CD14-positive monocyte (primary cell): ENCODE measurements around the gene CD151. TPM values are rescaled to one million over a fixed set of nuclear protein-coding genes. Genes with fewer than 3 reads are reported as not detected.

Source experiments
- DNase-seq, 3 donors: peaks; one replicate each; pipeline ENCODE4 v3.0.0-alpha.2; 2011 to 2022
- H2AFZ ChIP-seq: 2 replicates; pipeline ENCODE4 v1.6.0; 2012; ENCODE audit warnings: mild to moderate bottlenecking, low read depth, low read length, inconsistent platforms; ENCODE audit not compliant: insufficient read depth, poor library complexity, severe bottlenecking
- H3K27ac ChIP-seq, 2 donors: 1 replicate in 1 of 2; 2 replicates in 1 of 2; pipeline ENCODE4 v1.5.1; 2012 to 2013; ENCODE audit warnings: low read length in 2 of 2, control low read depth in 1 of 2, inconsistent platforms in 1 of 2, low read depth in 1 of 2, mild to moderate bottlenecking in 1 of 2
- H3K27me3 ChIP-seq, 2 donors: one replicate each; pipeline versions ENCODE4 v1.6.0 to v1.6.1; 2011 to 2013; ENCODE audit warnings: low read length in 2 of 2; ENCODE audit not compliant: control insufficient read depth in 2 of 2, insufficient read depth in 2 of 2
- H3K36me3 ChIP-seq, 2 donors: replicated peaks in 1 of 2; 1 replicate in 1 of 2; 2 replicates in 1 of 2; pipeline versions ENCODE4 v1.5.1 to v1.6.1; 2012 to 2013; ENCODE audit warnings: low read length in 2 of 2, control low read depth in 1 of 2, inconsistent platforms in 1 of 2, mild to moderate bottlenecking in 1 of 2; ENCODE audit not compliant: insufficient read depth in 2 of 2, control insufficient read depth in 1 of 2
- H3K4me1 ChIP-seq, 2 donors: 1 replicate in 1 of 2; 2 replicates in 1 of 2; pipeline versions ENCODE4 v1.5.1 to v1.6.1; 2012 to 2013; ENCODE audit warnings: low read length in 2 of 2, control low read depth in 1 of 2, inconsistent platforms in 1 of 2, mild to moderate bottlenecking in 1 of 2, moderate library complexity in 1 of 2; ENCODE audit not compliant: insufficient read depth in 2 of 2, control insufficient read depth in 1 of 2
- H3K4me2 ChIP-seq: replicated peaks from 2 replicates; pipeline ENCODE3; 2012; ENCODE audit warnings: low read length, moderate library complexity, mild to moderate bottlenecking; ENCODE audit not compliant: poor library complexity, severe bottlenecking; ENCODE audit errors: extremely low read depth
- H3K4me3 ChIP-seq, 3 experiments: fragments of 200-600 bp in 1 of 3; sonication (generic) in 1 of 3; replicated peaks in 1 of 3; 1 replicate in 2 of 3; 2 replicates in 1 of 3; pipeline ENCODE4 v1.5.1; 2011 to 2013; ENCODE audit warnings: low read length in 3 of 3, mild to moderate bottlenecking in 3 of 3, control low read depth in 2 of 3, low read depth in 2 of 3, inconsistent platforms in 1 of 3, moderate library complexity in 1 of 3
- H3K79me2 ChIP-seq: 2 replicates; pipeline ENCODE4 v1.6.0; 2012; ENCODE audit warnings: mild to moderate bottlenecking, control low read depth, inconsistent platforms, low read length, moderate library complexity; ENCODE audit not compliant: insufficient read depth
- H3K9ac ChIP-seq: 2 replicates; pipeline ENCODE4 v1.6.0; 2017; ENCODE audit warnings: low read length, mild to moderate bottlenecking; ENCODE audit not compliant: insufficient read depth, poor library complexity, severe bottlenecking
- H3K9me3 ChIP-seq, 2 donors: replicated peaks in 1 of 2; 1 replicate in 1 of 2; 2 replicates in 1 of 2; pipeline versions ENCODE4 v1.5.1 to v1.6.1; 2012 to 2013; ENCODE audit warnings: low read length in 2 of 2, control low read depth in 1 of 2; ENCODE audit not compliant: control insufficient read depth in 1 of 2, insufficient read depth in 1 of 2
- H4K20me1 ChIP-seq: 2 replicates; pipeline ENCODE4 v1.6.0; 2012; ENCODE audit warnings: mild to moderate bottlenecking, low read length, control low read depth, moderate library complexity; ENCODE audit not compliant: insufficient read depth
- H3K27ac Mint-ChIP-seq, 7 donors: one replicate each; pipeline ENCODE4 v1.8.0; 2020; ENCODE audit warnings: mild to moderate bottlenecking in 7 of 7, mixed read lengths in 7 of 7, moderate library complexity in 6 of 7, inconsistent platforms in 2 of 7
- H3K27me3 Mint-ChIP-seq, 3 donors: one replicate each; pipeline ENCODE4 v1.8.0; 2021 to 2022; ENCODE audit warnings: low read depth in 3 of 3, mild to moderate bottlenecking in 3 of 3, mixed read lengths in 3 of 3, moderate library complexity in 3 of 3, inconsistent platforms in 1 of 3
- H3K36me3 Mint-ChIP-seq, 2 donors: one replicate each; pipeline ENCODE4 v1.8.0; 2020; ENCODE audit warnings: mixed read lengths in 2 of 2, inconsistent platforms in 1 of 2, mild to moderate bottlenecking in 1 of 2
- H3K4me1 Mint-ChIP-seq: one replicate; pipeline ENCODE4 v1.8.0; 2020; ENCODE audit warnings: mild to moderate bottlenecking, mixed read lengths
- H3K4me3 Mint-ChIP-seq, 2 donors: one replicate each; pipeline ENCODE4 v1.8.0; 2020; ENCODE audit warnings: mild to moderate bottlenecking in 2 of 2, mixed read lengths in 2 of 2, moderate library complexity in 1 of 2
- H3K9me3 Mint-ChIP-seq, 7 donors: one replicate each; pipeline ENCODE4 v1.8.0; 2020 to 2022; ENCODE audit warnings: mixed read lengths in 7 of 7, mild to moderate bottlenecking in 6 of 7, moderate library complexity in 6 of 7, inconsistent platforms in 2 of 7
- WGBS: methylation state at CpG from one replicate; pipeline ENCODE4 v1.1.5; 2013; ENCODE audit warnings: missing lambda C conversion rate; ENCODE audit not compliant: insufficient coverage; 5-methylcytosine and 5-hydroxymethylcytosine counted together
- intact Hi-C, 2 donors: fragments of 100-400 bp; cut with micrococcal nuclease; formaldehyde crosslinking; loops; one replicate each; pipeline versions ENCODE4 v1.15.0 to v1.15.1; 2023
- polyA plus RNA-seq, 3 donors: library from polyadenylated mRNA; depleted of rRNA in 1 of 3; unstranded in 2 of 3; stranded (reverse) in 1 of 3; fragments of 300-500 nt in 2 of 3; fragments of >200 nt in 1 of 3; fragmentation: Illumina TruSeq in 2 of 3; gene quantifications; 1 replicate in 2 of 3; 2 replicates in 1 of 3; pipeline ENCODE4 v1.2.3, GENCODE V29; 2012 to 2021
- TF ChIP-seq, protein P1 (sequence below): fragments of 200-600 bp; IDR thresholded peaks from one replicate; pipeline ENCODE4 v1.8.0; 2022; ENCODE audit warnings: antibody characterized with exemption, mild to moderate bottlenecking

Gene CD151
- polyA plus RNA-seq, 3 donors, result 18.1 to 200 (median 57.4) TPM

DNA sequence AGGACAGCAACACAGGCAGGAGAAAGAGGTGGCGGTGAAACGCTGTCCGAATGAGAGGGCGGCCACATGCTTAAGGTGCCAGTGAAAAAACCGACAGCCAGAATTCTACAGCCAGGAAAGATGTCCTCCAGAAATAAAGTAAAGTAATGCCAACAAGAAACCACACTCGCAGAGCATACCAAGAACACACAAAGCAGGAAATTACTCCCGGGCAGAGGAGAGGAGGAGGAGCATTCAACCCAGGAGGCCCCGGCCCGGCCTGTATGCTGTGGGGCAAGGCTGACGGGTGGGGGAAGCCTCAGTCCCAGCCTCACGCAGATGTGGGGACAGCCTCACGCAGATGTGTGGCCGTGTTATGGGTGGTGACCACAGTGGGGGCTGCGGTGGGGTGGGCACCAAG is 49.8 kb downstream of the CD151 start:
- H2AFZ ChIP-seq, result no peak overlapping the region
- H3K9me3 ChIP-seq, result no peaks in the 10 kb centered on the region
- H3K4me1 ChIP-seq, result no peaks in the 10 kb centered on the region
- no peak overlapping the region for H3K4me3 ChIP-seq
- no peak for DNase-seq
- peaks cover 7 to 36% of the 10 kb centered on the region in 2 donors for H3K36me3 ChIP-seq
- H4K20me1 ChIP-seq, result no peaks in the 10 kb centered on the region
- peaks cover 0 to 5% (median 0%) of the 10 kb centered on the region in 3 donors for H3K27me3 Mint-ChIP-seq
- no peaks in the 10 kb centered on the region for H3K4me1 Mint-ChIP-seq
- H3K27me3 ChIP-seq, result no peaks in the 10 kb centered on the region
- no peak overlapping the region for H3K9ac ChIP-seq
- WGBS, result 63% methylated on average over 8 of the region's 14 CpGs
- intact Hi-C loops, result no loop called here
- no peak overlapping the region for H3K27ac ChIP-seq
- H3K79me2 ChIP-seq, result no peaks in the 10 kb centered on the region
- peaks cover 0 to 2% (median 0%) of the 10 kb centered on the region in 7 donors for H3K9me3 Mint-ChIP-seq
- H3K27ac Mint-ChIP-seq, result no peak overlapping the region
- peaks cover 34 to 63% of the 10 kb centered on the region in 2 donors for H3K36me3 Mint-ChIP-seq
- TF ChIP-seq, protein P1, sequence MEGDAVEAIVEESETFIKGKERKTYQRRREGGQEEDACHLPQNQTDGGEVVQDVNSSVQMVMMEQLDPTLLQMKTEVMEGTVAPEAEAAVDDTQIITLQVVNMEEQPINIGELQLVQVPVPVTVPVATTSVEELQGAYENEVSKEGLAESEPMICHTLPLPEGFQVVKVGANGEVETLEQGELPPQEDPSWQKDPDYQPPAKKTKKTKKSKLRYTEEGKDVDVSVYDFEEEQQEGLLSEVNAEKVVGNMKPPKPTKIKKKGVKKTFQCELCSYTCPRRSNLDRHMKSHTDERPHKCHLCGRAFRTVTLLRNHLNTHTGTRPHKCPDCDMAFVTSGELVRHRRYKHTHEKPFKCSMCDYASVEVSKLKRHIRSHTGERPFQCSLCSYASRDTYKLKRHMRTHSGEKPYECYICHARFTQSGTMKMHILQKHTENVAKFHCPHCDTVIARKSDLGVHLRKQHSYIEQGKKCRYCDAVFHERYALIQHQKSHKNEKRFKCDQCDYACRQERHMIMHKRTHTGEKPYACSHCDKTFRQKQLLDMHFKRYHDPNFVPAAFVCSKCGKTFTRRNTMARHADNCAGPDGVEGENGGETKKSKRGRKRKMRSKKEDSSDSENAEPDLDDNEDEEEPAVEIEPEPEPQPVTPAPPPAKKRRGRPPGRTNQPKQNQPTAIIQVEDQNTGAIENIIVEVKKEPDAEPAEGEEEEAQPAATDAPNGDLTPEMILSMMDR, result no peak
- H3K4me3 Mint-ChIP-seq, result no peak overlapping the region
- no peak overlapping the region for H3K4me2 ChIP-seq

DNA sequence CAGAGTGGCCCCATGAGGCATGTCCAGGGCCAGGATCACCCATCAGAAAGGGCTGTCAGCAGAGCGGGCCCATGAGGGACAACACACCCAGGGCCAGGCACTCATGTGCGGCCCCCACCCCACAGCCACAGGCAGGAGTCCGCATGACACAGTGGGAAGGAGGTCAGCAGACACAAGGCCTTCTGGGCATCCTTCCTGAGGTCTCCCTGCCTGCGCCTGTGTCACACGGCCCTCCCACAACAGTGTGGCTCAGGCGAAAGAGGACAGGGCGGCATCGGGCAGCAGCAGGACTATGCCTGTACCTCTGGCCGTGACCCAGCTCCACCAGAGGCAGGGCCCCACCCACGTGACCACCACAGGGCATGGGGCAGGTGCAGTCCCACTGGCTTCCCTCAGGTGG is 50.8 kb downstream of the CD151 start:
- H3K36me3 ChIP-seq, result peaks cover 7 to 43% of the 10 kb centered on the region in 2 donors
- intact Hi-C loops, result no loop called here
- no peak overlapping the region for H3K4me3 ChIP-seq
- no peaks in the 10 kb centered on the region for H3K4me1 ChIP-seq
- 89% methylated on average over 9 of the region's 10 CpGs for WGBS
- peak overlapping the region in 1 of 7 donors; percentile 44 for H3K27ac Mint-ChIP-seq
- no peaks in the 10 kb centered on the region for H3K9me3 ChIP-seq
- H3K27me3 ChIP-seq, result no peaks in the 10 kb centered on the region
- no peaks in the 10 kb centered on the region for H3K9me3 Mint-ChIP-seq
- no peaks in the 10 kb centered on the region for H4K20me1 ChIP-seq
- H3K4me1 Mint-ChIP-seq, result no peaks in the 10 kb centered on the region
- TF ChIP-seq, protein P1, result no peak
- DNase-seq, result no peak
- H3K9ac ChIP-seq, result no peak overlapping the region
- no peak overlapping the region for H2AFZ ChIP-seq
- H3K4me3 Mint-ChIP-seq, result no peak overlapping the region
- H3K4me2 ChIP-seq, result no peak overlapping the region
- peaks cover 0 to 4% (median 0%) of the 10 kb centered on the region in 3 donors for H3K27me3 Mint-ChIP-seq
- H3K79me2 ChIP-seq, result no peaks in the 10 kb centered on the region
- no peak overlapping the region for H3K27ac ChIP-seq
- peaks cover 36 to 63% of the 10 kb centered on the region in 2 donors for H3K36me3 Mint-ChIP-seq
